CD4-positive, alpha-beta T cell treated with Interleukin-15 for 4 hours (primary cell): ENCODE measurements around the gene WFDC12.
A peak's percentile ranks its signal among the peaks of the same experiment; 100 is the strongest.

Experiments
- DNase-seq: peaks from one replicate; pipeline ENCODE4 v3.0.0-alpha.2; 2020; ENCODE audit warnings: low spot score

The WFDC12 gene

DNA sequence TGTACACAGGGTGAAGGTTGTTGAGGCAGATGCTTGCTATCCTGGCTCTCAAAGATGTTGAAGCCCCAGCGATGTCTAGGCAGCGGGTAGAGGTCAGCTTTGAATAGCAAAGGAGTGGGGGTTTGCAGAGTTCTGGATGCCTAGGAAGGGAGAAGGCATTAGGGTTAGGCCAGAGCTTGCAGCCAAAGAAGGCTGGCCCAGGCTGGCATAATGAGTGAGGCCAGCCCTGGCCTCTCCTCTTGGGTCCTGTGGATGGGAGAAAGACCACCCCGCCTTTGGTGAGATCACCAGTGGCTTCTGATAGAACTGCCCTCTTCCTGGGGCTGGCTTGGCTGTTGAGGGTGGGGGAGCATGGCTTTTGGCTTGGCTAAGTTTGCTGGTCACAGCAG lies 8.9 kb downstream of the WFDC12 start:
- no peak for DNase-seq

GRCh38 chr20:45114465-45115385 lies 9.5 kb downstream of the WFDC12 start, which contains the start of gene WFDC5:
Gene WFDC5 (minus strand): TSS chr20:45115174. CDS start chr20:45115083, 91 bp downstream.
- DNase-seq, result no peak

DNA sequence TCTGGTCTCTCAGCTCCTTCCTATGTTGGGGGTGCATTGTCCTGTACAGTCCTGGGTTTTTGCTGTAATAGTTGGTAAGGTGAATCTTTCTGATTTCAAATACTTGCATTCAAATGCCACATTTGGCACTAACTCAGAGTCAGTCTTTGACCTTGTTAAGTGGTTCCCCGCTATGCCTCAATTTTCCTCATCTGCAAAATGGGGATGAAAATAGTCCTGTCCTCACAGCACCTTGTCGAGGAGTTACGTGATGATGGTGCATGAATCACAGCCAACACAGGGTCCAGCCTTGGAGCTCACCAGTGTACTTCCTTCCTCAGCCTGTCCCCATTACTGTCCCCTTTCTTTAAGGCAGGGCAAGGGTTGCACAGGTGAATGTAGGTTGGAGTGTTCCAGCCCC lies 10.4 kb downstream of the WFDC12 start:
- no peak for DNase-seq

- no peak for DNase-seq
These were observed 11.5 kb downstream of the WFDC12 start for GRCh38 chr20:45112754-45113153.

DNA sequence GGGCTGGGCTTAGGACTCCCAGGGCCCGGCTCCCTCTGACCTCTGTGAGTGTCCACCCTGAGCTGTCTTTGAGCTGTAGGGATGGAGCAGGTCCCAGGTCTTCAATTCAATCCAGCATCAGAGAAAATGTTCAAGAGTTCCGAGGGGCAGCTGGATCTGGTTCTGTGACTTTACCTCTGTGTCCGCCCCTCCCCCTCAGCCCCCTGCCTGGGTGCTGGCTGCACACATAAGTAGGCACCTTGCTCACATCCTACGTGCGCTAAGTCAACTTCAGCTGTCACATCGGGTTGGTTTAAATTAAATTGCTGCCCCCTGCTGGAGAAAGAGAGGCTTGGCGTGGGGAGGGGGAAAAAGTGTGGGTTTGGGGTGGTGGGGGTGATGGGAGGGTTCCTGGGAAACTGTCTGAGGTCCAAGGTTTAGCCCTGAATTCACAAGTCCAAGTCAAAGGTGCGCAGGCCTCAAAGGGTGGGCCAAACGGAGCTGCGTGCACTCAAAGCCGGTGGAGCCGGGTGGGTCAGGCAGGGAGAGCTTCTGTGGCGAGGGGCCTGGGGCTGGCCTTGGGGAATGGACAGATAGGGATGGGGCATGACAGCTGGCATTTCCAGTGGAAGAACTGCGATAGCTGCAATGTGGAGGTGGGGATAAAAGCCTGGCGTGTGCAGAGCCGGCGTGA lies 12.3 kb downstream of the WFDC12 start:
- DNase-seq, result peak; percentile 11

GRCh38 chr20:45111285-45111684 lies 13.0 kb downstream of the WFDC12 start:
- no peak for DNase-seq

DNA sequence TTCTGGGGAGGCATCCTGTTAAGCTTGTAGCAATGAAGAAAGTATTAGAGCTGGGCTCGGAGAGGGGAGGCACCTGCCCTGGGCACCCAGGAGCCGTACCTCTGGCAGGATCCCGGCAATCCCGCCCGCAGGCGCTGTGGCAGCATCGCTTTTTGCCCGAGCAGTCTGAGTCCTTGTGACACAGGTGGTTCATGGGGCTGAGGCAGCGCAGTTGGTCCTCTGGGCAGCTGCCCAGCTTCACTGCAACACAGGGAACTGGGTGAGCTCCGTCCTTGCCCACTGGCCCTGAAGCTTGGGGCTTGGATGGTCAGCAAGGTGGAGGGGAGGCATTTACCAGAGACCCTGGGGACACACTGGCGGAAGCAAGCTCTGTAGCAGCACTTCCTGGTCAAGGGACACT lies 14.0 kb downstream of the WFDC12 start:
- DNase-seq, result no peak

- DNase-seq, result no peak
These were observed 14.6 kb downstream of the WFDC12 start for GRCh38 chr20:45109634-45110033.

- DNase-seq, result no peak
These were observed 18.9 kb downstream of the WFDC12 start for GRCh38 chr20:45105317-45105716.

DNA sequence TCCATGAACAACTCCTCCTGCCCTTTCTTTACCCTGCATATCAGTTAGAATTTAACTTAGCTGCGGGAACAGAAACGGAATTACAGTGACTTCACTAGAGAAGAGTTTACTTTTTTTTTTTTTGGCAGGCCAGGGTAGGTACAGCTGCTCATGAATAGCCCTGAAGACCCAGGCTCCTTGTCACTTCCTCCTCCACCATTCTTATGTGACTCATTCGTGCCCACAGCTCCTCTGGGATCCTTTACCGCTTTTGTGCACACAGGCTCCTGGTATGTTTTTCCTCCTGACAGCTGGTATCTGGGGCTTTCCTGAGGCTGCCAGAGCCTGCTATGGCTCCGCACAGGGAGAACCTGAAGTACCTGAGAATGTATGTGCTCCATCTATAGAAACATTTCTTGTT lies 19.5 kb downstream of the WFDC12 start:
- DNase-seq, result no peak

DNA sequence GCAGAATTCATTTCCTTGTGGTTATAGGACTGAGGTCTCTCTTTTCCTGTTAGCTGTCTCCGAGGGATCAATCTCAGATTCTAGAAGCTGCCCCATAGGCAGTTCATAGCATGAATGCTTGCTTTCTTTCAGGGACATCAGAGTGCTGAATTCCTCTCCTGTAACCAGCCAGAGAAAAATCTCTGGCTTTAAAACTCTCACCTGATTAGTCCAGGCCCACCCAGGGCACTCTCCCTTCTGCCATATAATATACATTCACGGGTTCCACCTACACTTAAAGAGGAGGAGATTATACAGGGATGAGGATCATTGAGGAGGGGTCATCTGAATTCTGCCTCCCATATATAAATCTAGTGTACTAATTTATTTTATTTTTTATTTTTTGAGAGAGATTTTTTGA lies 21.2 kb downstream of the WFDC12 start:
- DNase-seq, result no peak

DNA sequence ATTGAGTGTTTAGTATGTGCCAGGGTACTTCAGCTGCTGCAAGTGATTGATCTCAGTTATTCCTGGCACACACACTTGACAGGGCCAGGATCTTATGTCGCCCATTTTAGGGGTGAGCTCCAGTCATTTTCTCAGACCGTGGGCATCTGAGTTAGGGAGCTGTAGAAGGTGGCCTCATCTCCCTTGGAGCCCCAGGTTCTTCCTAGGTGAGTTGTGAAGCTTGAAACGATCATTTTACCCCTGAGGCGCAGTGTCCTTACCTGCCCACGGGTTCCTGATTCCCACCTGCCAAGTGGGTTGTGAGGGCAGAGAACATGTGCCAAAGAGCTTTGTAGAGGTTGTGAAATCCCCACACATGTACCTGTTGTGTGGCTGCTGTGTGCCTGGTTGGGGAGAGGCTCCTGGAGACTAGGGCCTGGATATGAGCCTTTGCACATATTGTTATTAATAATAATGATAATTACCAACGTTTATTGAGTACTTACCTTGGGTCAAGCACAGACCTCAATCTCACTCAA lies 22.9 kb downstream of the WFDC12 start:
- no peak for DNase-seq

GRCh38 chr20:45100563-45101245 lies 23.6 kb downstream of the WFDC12 start, which contains the start of gene KCNS1:
Gene KCNS1 (minus strand): TSS chr20:45101127. CDS start chr20:45099236, 1,891 bp downstream.
- DNase-seq, result no peak

GRCh38 chr20:45098103-45098773 lies 26.0 kb downstream of the WFDC12 start:
- no peak for DNase-seq

- DNase-seq, result peak; percentile 25
These were observed 26.7 kb downstream of the WFDC12 start for GRCh38 chr20:45097485-45098102.

DNA sequence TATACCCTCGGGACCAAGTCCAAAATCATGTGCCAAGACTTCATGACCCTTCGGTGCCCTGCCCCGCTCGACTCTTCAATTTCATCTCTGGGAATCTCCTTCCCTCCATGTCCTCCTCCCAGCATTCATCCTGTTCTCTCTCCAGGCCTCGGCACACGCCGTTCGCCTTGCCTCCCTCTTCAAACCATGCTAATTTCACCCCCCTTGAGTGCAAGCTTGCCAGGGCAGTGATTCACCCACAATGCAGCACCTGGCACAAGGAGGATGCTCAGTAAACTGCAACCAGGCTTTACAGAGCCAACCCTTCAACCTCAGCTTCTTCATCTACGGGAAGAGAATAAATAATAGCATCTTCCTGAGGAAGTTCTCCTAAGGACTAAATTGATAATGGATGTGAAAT lies 27.5 kb downstream of the WFDC12 start:
- DNase-seq, result no peak

DNA sequence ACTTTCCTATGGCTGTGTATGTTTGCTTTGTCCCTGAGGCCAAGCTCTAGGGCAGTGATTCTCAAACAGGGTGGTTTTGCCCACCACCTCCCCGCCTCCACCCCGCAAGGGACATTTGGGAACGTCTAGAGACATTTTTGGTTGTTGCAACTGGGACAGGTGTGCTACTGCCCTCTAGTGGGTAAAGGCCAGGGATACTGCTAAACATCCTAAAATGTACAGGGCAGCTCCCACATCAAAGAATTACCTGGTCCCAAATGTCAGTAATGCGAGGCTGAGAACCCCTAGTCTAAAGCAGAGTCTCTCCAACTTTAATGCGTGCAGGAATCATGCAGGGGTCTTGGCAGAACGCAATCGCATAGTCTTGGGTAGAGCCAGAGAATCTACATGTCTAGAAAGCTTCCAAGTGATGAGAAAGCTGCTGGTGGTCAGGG lies 28.4 kb downstream of the WFDC12 start:
- DNase-seq, result peak; percentile 72

GRCh38 chr20:45094864-45095574 lies 29.2 kb downstream of the WFDC12 start:
- no peak for DNase-seq

- no peak for DNase-seq
These were observed 30.1 kb downstream of the WFDC12 start for GRCh38 chr20:45094201-45094600.

GRCh38 chr20:45092898-45093297 lies 31.4 kb downstream of the WFDC12 start:
- no peak for DNase-seq

- no peak for DNase-seq
These were observed 32.9 kb downstream of the WFDC12 start for GRCh38 chr20:45091366-45091765.
